Neural progenitor cell (in vitro differentiated cells): ENCODE results near the gene RSRC2.

Experiments
- CTCF ChIP-seq: fragments of 200-600 bp; sonication (generic); IDR thresholded peaks from 2 replicates; pipeline ENCODE4 v1.5.1; 2017; ENCODE audit warnings: antibody characterized with exemption, mild to moderate bottlenecking
- EZH2 ChIP-seq: fragments of 200-600 bp; sonication (generic); IDR thresholded peaks from 2 replicates; pipeline ENCODE4 v1.6.1; 2017; ENCODE audit warnings: antibody characterized with exemption, mild to moderate bottlenecking, moderate library complexity
- EZH2phosphoT487 ChIP-seq: fragments of 200-600 bp; sonication (generic); IDR thresholded peaks from 2 replicates; pipeline ENCODE4 v1.6.1; 2017; ENCODE audit warnings: antibody characterized with exemption

- TF ChIP-seq CTCF (no peak), EZH2 (no peak), EZH2phosphoT487 (no peak)
Observed at GRCh38 chr12:122505419-122506051, 21.2 kb downstream of the RSRC2 start.
